ENCODE measurements around the gene OR11A1.
"Not testable (repeated sequence)": the region's sequence is repeated elsewhere in the genome, so short reads cannot be mapped to it uniquely, and the experiment has no call there.

The OR11A1 gene

GRCh38 chr6:29442719-29443118 is 14.2 kb downstream of the OR11A1 start:
- DNase-seq (ENCODE audit: low read depth), result no peak
- TF ChIP-seq, protein P1, sequence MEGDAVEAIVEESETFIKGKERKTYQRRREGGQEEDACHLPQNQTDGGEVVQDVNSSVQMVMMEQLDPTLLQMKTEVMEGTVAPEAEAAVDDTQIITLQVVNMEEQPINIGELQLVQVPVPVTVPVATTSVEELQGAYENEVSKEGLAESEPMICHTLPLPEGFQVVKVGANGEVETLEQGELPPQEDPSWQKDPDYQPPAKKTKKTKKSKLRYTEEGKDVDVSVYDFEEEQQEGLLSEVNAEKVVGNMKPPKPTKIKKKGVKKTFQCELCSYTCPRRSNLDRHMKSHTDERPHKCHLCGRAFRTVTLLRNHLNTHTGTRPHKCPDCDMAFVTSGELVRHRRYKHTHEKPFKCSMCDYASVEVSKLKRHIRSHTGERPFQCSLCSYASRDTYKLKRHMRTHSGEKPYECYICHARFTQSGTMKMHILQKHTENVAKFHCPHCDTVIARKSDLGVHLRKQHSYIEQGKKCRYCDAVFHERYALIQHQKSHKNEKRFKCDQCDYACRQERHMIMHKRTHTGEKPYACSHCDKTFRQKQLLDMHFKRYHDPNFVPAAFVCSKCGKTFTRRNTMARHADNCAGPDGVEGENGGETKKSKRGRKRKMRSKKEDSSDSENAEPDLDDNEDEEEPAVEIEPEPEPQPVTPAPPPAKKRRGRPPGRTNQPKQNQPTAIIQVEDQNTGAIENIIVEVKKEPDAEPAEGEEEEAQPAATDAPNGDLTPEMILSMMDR (conservative IDR thresholded peaks at IDR 0.05; ENCODE audit: low read depth, low read length), result no peak
- no peak overlapping the region for H3K4me3 ChIP-seq (ENCODE audit: low read length)

- no peak within 1 kb of the TSS for H3K4me3 ChIP-seq (ENCODE audit: low read length)
- no peak for DNase-seq (ENCODE audit: low read depth)
- TF ChIP-seq, protein P1 (conservative IDR thresholded peaks at IDR 0.05; ENCODE audit: low read depth, low read length), result no peak
These were observed 17.9 kb downstream of the OR11A1 start, which contains the start of gene OR10C1 for GRCh38 chr6:29439006-29439405. Gene OR10C1, plus strand, starts transcription at chr6:29439306. Its CDS starts 710 bp downstream, at chr6:29440016.

DNA sequence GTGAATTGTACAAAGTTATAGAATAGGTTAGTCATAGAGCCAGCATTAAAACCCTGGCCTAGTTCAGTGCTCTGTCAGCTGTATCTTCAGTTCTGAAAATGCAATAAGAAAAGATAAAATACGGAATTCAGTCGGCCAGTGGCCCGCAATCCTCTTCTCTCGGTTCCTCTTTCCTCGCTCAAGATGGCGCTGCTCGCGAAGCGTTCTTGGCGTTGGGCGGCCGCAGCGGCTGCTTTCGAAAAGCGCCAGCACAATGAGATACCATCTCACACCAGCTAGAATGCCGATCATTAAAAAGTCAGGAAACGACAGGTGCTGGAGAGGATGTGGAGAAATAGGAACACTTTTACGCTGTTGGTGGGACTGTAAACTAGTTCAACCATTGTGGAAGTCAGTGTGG is 20.1 kb downstream of the OR11A1 start:
- DNase-seq (ENCODE audit: low read depth); H3K4me3 ChIP-seq (ENCODE audit: low read length): not testable (repeated sequence)

- no peak for DNase-seq (ENCODE audit: low read depth)
- TF ChIP-seq, protein P1 (conservative IDR thresholded peaks at IDR 0.05; ENCODE audit: low read depth, low read length), result no peak
- no peak overlapping the region for H3K4me3 ChIP-seq (ENCODE audit: low read length)
These were observed 30.2 kb downstream of the OR11A1 start for GRCh38 chr6:29426654-29427053.

DNA sequence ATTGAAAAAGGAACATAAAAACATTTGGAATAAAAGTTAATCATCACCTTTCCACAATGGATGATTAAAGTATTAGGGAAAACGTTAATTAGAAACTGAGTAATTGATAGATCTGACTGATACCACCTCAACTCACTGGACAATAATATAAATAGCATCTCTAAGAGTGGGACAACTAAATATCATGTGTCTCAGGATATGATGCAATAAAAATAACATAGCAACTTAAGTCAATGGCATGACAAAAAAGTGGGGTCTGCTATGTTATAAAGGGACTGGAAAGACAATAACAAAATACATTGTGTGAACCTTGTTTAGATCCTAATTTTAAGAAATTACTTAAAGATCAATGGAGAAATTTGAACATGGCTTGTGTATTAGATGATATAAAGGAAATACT is 31.8 kb downstream of the OR11A1 start:
- no peak overlapping the region for H3K4me3 ChIP-seq (ENCODE audit: low read length)
- TF ChIP-seq, protein P1 (conservative IDR thresholded peaks at IDR 0.05; ENCODE audit: low read depth, low read length), result no peak
- DNase-seq (ENCODE audit: low read depth), result no peak

- no peak for DNase-seq (ENCODE audit: low read depth)
- H3K4me3 ChIP-seq (ENCODE audit: low read length), result no peak overlapping the region
- TF ChIP-seq, protein P1 (conservative IDR thresholded peaks at IDR 0.05; ENCODE audit: low read depth, low read length), result no peak
These were observed 32.3 kb downstream of the OR11A1 start for GRCh38 chr6:29424575-29424974.

DNA sequence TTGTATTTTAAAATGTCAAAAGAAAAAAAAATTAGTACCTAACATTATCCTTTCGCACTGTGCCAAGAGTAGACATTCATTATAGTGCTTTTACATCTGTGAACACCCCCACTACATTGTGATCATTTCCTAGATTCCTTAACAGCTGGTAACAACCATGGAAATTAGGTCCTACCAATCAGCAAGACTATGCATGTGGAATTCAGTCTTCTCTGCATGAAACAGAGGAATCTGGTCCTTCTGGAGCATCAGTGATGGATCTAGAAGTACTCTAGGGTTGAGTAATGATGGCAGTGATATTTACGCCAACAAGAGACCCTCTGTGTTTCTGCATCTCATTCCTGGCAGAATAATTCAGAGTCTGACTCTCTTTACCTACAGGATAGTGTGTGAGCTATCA is 32.7 kb downstream of the OR11A1 start:
- H3K4me3 ChIP-seq (ENCODE audit: low read length), result no peak overlapping the region
- TF ChIP-seq, protein P1 (conservative IDR thresholded peaks at IDR 0.05; ENCODE audit: low read depth, low read length), result no peak
- DNase-seq (ENCODE audit: low read depth), result no peak

GRCh38 chr6:29419516-29419915 is 37.4 kb downstream of the OR11A1 start:
- TF ChIP-seq, protein P1 (conservative IDR thresholded peaks at IDR 0.05; ENCODE audit: low read depth, low read length), result no peak
- peak; percentile 12 for DNase-seq (ENCODE audit: low read depth)
- no peak overlapping the region for H3K4me3 ChIP-seq (ENCODE audit: low read length)
